Measurements from ENCODE around the gene OR7A10.
"Not testable (repeated sequence)": the region's sequence is repeated elsewhere in the genome, so short reads cannot be mapped to it uniquely, and the experiment has no call there.

OR7A10 gene

GRCh38 chr19:14795078-14795721 is 53.5 kb downstream of the OR7A10 start:
- DNase-seq (ENCODE audit: low spot score): no peak

GRCh38 chr19:14792250-14792649 is 56.5 kb downstream of the OR7A10 start:
- not testable (repeated sequence) for DNase-seq (ENCODE audit: low spot score)

Data from left forelimb (tissue), 1 donor.